Parathyroid adenoma (tissue), 2 donors: ENCODE data around the gene AATK.

ENCODE experiments used
- H2AFZ ChIP-seq: fragments of 300-600 bp; sonication (generic); one replicate; pipeline ENCODE4 v1.7.0; 2017; ENCODE audit warnings: antibody characterized with exemption, mild to moderate bottlenecking
- H3K27ac ChIP-seq: fragments of 300-600 bp; sonication (generic); one replicate; pipeline ENCODE4 v1.7.0; 2017
- H3K27me3 ChIP-seq: fragments of 300-600 bp; sonication (generic); one replicate; pipeline ENCODE4 v1.7.0; 2017; ENCODE audit warnings: low read length; ENCODE audit not compliant: control insufficient read depth, insufficient read depth
- H3K36me3 ChIP-seq: fragments of 300-600 bp; sonication (generic); one replicate; pipeline ENCODE4 v1.7.0; 2017; ENCODE audit warnings: low read length; ENCODE audit not compliant: control insufficient read depth, insufficient read depth
- H3K4me1 ChIP-seq: fragments of 300-600 bp; sonication (generic); one replicate; pipeline ENCODE4 v1.7.0; 2017; ENCODE audit warnings: control low read depth
- H3K4me2 ChIP-seq: fragments of 300-600 bp; sonication (generic); one replicate; pipeline ENCODE4 v1.7.0; 2017; ENCODE audit warnings: low read length
- H3K4me3 ChIP-seq: fragments of 300-600 bp; sonication (generic); one replicate; pipeline ENCODE4 v1.7.0; 2017; ENCODE audit warnings: low read depth, low read length
- H3K79me2 ChIP-seq: fragments of 300-600 bp; sonication (generic); one replicate; pipeline ENCODE4 v1.7.0; 2017; ENCODE audit warnings: control low read depth
- H3K9ac ChIP-seq: fragments of 300-600 bp; sonication (generic); one replicate; pipeline ENCODE4 v1.7.0; 2017; ENCODE audit warnings: mild to moderate bottlenecking
- H3K9me3 ChIP-seq: fragments of 300-600 bp; sonication (generic); one replicate; pipeline ENCODE4 v1.7.0; 2017; ENCODE audit warnings: low read length; ENCODE audit not compliant: control insufficient read depth
- CTCF ChIP-seq: fragments of 300-600 bp; sonication (generic); IDR thresholded peaks from one replicate; pipeline ENCODE4 v1.7.0; 2017; ENCODE audit warnings: antibody characterized with exemption, mild to moderate bottlenecking
- donor health status: primary hyperparathyroidism.

AATK gene

GRCh38 chr17:81193470-81194224, 27.6 kb upstream of the AATK start:
- Histone ChIP-seq H3K4me2 (no peak overlapping the region), H3K79me2 (no peaks in the 10 kb centered on the region), H3K9me3 (no peaks in the 10 kb centered on the region), H3K36me3 (no peaks in the 10 kb centered on the region), H3K9ac (no peak overlapping the region), H3K4me3 (no peak overlapping the region), H3K27ac (no peak overlapping the region), H3K4me1 (no peaks in the 10 kb centered on the region), H3K27me3 (no peaks in the 10 kb centered on the region), H2AFZ (no peak overlapping the region)
- TF ChIP-seq CTCF: no peak

GRCh38 chr17:81193051-81193410, 27.0 kb upstream of the AATK start:
- Histone ChIP-seq H2AFZ (no peak overlapping the region), H3K36me3 (no peaks in the 10 kb centered on the region), H3K9ac (no peak overlapping the region), H3K9me3 (no peaks in the 10 kb centered on the region), H3K4me1 (no peaks in the 10 kb centered on the region), H3K27ac (no peak overlapping the region), H3K4me2 (no peak overlapping the region), H3K4me3 (no peak overlapping the region), H3K27me3 (no peaks in the 10 kb centered on the region), H3K79me2 (no peaks in the 10 kb centered on the region)
- TF ChIP-seq CTCF: no peak

GRCh38 chr17:81192386-81193050, 26.5 kb upstream of the AATK start:
- H3K9ac ChIP-seq: no peak overlapping the region

GRCh38 chr17:81191646-81192045, 25.6 kb upstream of the AATK start:
- H3K27ac ChIP-seq: no peak overlapping the region
- H3K27me3 ChIP-seq: no peaks in the 10 kb centered on the region
- H3K9ac ChIP-seq: no peak overlapping the region
- H3K9me3 ChIP-seq: no peaks in the 10 kb centered on the region
- no peak overlapping the region for H3K4me2 ChIP-seq
- H2AFZ ChIP-seq: no peak overlapping the region
- no peak for TF ChIP-seq CTCF
- H3K36me3 ChIP-seq: no peaks in the 10 kb centered on the region
- no peaks in the 10 kb centered on the region for H3K4me1 ChIP-seq
- H3K79me2 ChIP-seq: no peaks in the 10 kb centered on the region
- no peak overlapping the region for H3K4me3 ChIP-seq

More at GRCh38 chr17:81192386-81193050, 26.5 kb upstream of the AATK start:
- Histone ChIP-seq H3K27ac (no peak overlapping the region), H3K9me3 (no peaks in the 10 kb centered on the region), H2AFZ (no peak overlapping the region), H3K27me3 (no peaks in the 10 kb centered on the region), H3K4me1 (no peaks in the 10 kb centered on the region), H3K79me2 (no peaks in the 10 kb centered on the region), H3K4me3 (no peak overlapping the region), H3K36me3 (no peaks in the 10 kb centered on the region), H3K4me2 (no peak overlapping the region)
- no peak for TF ChIP-seq CTCF
